Uterus (tissue), 2 donors: Measurements from ENCODE around the gene GNA14.

Experiments used
- POLR2A ChIP-seq, 2 donors: fragments of 450-650 bp; IDR thresholded peaks; one replicate each; pipeline ENCODE4 v1.6.1; 2016; ENCODE audit warnings: antibody characterized with exemption in 2 of 2, mild to moderate bottlenecking in 1 of 2, moderate library complexity in 1 of 2
- TF ChIP-seq, protein P1 (sequence below), 4 experiments: fragments of 200-600 bp in 2 of 4; fragments of 450-650 bp in 2 of 4; sonication (generic) in 2 of 4; IDR thresholded peaks; one replicate each; pipeline ENCODE4 v1.5.1; 2016 to 2019; ENCODE audit warnings: antibody characterized with exemption in 4 of 4, mild to moderate bottlenecking in 2 of 4, moderate library complexity in 1 of 4

GRCh38 chr9:77541055-77541454 lies 107.1 kb downstream of the GNA14 start:
- TF ChIP-seq, protein P1, sequence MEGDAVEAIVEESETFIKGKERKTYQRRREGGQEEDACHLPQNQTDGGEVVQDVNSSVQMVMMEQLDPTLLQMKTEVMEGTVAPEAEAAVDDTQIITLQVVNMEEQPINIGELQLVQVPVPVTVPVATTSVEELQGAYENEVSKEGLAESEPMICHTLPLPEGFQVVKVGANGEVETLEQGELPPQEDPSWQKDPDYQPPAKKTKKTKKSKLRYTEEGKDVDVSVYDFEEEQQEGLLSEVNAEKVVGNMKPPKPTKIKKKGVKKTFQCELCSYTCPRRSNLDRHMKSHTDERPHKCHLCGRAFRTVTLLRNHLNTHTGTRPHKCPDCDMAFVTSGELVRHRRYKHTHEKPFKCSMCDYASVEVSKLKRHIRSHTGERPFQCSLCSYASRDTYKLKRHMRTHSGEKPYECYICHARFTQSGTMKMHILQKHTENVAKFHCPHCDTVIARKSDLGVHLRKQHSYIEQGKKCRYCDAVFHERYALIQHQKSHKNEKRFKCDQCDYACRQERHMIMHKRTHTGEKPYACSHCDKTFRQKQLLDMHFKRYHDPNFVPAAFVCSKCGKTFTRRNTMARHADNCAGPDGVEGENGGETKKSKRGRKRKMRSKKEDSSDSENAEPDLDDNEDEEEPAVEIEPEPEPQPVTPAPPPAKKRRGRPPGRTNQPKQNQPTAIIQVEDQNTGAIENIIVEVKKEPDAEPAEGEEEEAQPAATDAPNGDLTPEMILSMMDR (IDR thresholded peaks at IDR 0.05) = no peak
- TF ChIP-seq POLR2A (IDR thresholded peaks at IDR 0.05) = no peak
